WTC11 (cell line): ENCODE measurements around the gene IL17RA. TPM values are rescaled to one million over a fixed set of nuclear protein-coding genes. Genes with fewer than 3 reads are reported as not detected.

ENCODE experiments used
- ATAC-seq: fragments of 200-7000 bp; cut with Tn5 transposase; 2 replicates; pipeline ENCODE4 v1.10.0; 2021; ENCODE audit warnings: mild to moderate bottlenecking, moderate library complexity
- CTCF ChIA-PET: fragments of 300-600 bp; sonication (Branson Sonifier 250); formaldehyde crosslinking; loops from one replicate; lab custom pipeline; 2021; ENCODE audit warnings: antibody characterized with exemption; lab: Charles Lee
- POLR2A ChIA-PET: fragments of 350-600 bp; sonication (Branson Sonifier 250); formaldehyde crosslinking; loops from one replicate; lab custom pipeline; 2021; ENCODE audit warnings: antibody characterized with exemption; lab: Charles Lee
- DNase-seq: peaks from one replicate; pipeline ENCODE4 v3.0.0; 2021; ENCODE audit warnings: low spot score
- H3K27ac Mint-ChIP-seq: 2 replicates; pipeline ENCODE4 v1.8.0; 2021; ENCODE audit warnings: mixed read lengths
- H3K27me3 Mint-ChIP-seq: 2 replicates; pipeline ENCODE4 v1.8.0; 2021; ENCODE audit warnings: low read depth, mild to moderate bottlenecking, moderate library complexity, mixed read lengths
- H3K36me3 Mint-ChIP-seq: 2 replicates; pipeline ENCODE4 v1.8.0; 2021; ENCODE audit warnings: mixed read lengths
- H3K4me1 Mint-ChIP-seq: 2 replicates; pipeline ENCODE4 v1.8.0; 2022; ENCODE audit warnings: mixed read lengths
- H3K4me3 Mint-ChIP-seq: 2 replicates; pipeline ENCODE4 v1.8.0; 2021; ENCODE audit warnings: mild to moderate bottlenecking, moderate library complexity, mixed read lengths
- H3K9me3 Mint-ChIP-seq: 2 replicates; pipeline ENCODE4 v1.8.0; 2021; ENCODE audit warnings: mixed read lengths
- ATF1 ChIP-seq: sonication (generic); formaldehyde crosslinking; IDR thresholded peaks from 2 replicates; pipeline ENCODE4 v1.8.1; 2023; ENCODE audit warnings: mild to moderate bottlenecking, moderate library complexity, missing genetic modification reagents
- CTCF ChIP-seq: fragments of 200-600 bp; IDR thresholded peaks from 2 replicates; pipeline ENCODE4 v1.8.0; 2022; ENCODE audit warnings: antibody characterized with exemption
- ETV6 ChIP-seq: sonication (generic); formaldehyde crosslinking; IDR thresholded peaks from 2 replicates; pipeline ENCODE4 v1.8.1; 2022; ENCODE audit warnings: mild to moderate bottlenecking, missing genetic modification reagents
- FOXJ3 ChIP-seq: sonication (generic); formaldehyde crosslinking; IDR thresholded peaks from 2 replicates; pipeline ENCODE4 v1.9.0; 2021; ENCODE audit warnings: missing genetic modification reagents, mild to moderate bottlenecking, borderline replicate concordance
- GTF2I ChIP-seq: fragments of 250-450 bp; sonication (Bioruptor Pico); conservative IDR thresholded peaks from 2 replicates; pipeline ENCODE4 v1.4.0; 2021; ENCODE audit warnings: mild to moderate bottlenecking
- MYBL2 ChIP-seq: sonication (generic); formaldehyde crosslinking; IDR thresholded peaks from 2 replicates; pipeline ENCODE4 v1.8.1; 2023; ENCODE audit warnings: mild to moderate bottlenecking, moderate library complexity, missing genetic modification reagents
- NFYB ChIP-seq: sonication (generic); formaldehyde crosslinking; conservative IDR thresholded peaks from 2 replicates; pipeline ENCODE4 v1.8.0; 2022; ENCODE audit warnings: low read depth, missing genetic modification reagents
- NR2C2 ChIP-seq: sonication (generic); formaldehyde crosslinking; IDR thresholded peaks from 2 replicates; pipeline ENCODE4 v1.8.0; 2022; ENCODE audit warnings: mild to moderate bottlenecking, missing genetic modification reagents
- OVOL2 ChIP-seq: fragments of 250-450 bp; sonication (Bioruptor Pico); IDR thresholded peaks from 2 replicates; pipeline ENCODE4 v1.9.0; 2021; ENCODE audit warnings: mild to moderate bottlenecking, borderline replicate concordance
- PREB ChIP-seq: sonication (generic); formaldehyde crosslinking; IDR thresholded peaks from 2 replicates; pipeline ENCODE4 v1.8.1; 2022; ENCODE audit warnings: mild to moderate bottlenecking, missing genetic modification reagents, moderate library complexity, borderline replicate concordance
- SP1 ChIP-seq: sonication (generic); formaldehyde crosslinking; conservative IDR thresholded peaks from 2 replicates; pipeline ENCODE4 v1.8.1; 2022; ENCODE audit warnings: missing genetic modification reagents
- TEAD1 ChIP-seq: sonication (generic); formaldehyde crosslinking; IDR thresholded peaks from 2 replicates; pipeline ENCODE4 v1.8.0; 2022; ENCODE audit warnings: mild to moderate bottlenecking, missing genetic modification reagents
- TEAD4 ChIP-seq: sonication (generic); formaldehyde crosslinking; IDR thresholded peaks from 2 replicates; pipeline ENCODE4 v1.8.0; 2022; ENCODE audit warnings: mild to moderate bottlenecking, missing genetic modification reagents
- ZNF121 ChIP-seq: sonication (generic); formaldehyde crosslinking; IDR thresholded peaks from 2 replicates; pipeline ENCODE4 v1.8.0; 2023; ENCODE audit warnings: missing genetic modification reagents
- ZNF263 ChIP-seq: sonication (generic); formaldehyde crosslinking; IDR thresholded peaks from 2 replicates; pipeline ENCODE4 v1.8.1; 2022; ENCODE audit warnings: low read depth, mild to moderate bottlenecking, moderate library complexity, missing genetic modification reagents
- ZNF317 ChIP-seq: sonication (generic); formaldehyde crosslinking; IDR thresholded peaks from 2 replicates; pipeline ENCODE4 v1.8.1; 2023; ENCODE audit warnings: low read depth, mild to moderate bottlenecking, moderate library complexity, missing genetic modification reagents, borderline replicate concordance
- ZNF416 ChIP-seq: fragments of 250-450 bp; sonication (Bioruptor Pico); IDR thresholded peaks from 2 replicates; pipeline ENCODE4 v1.9.0; 2021; ENCODE audit warnings: mild to moderate bottlenecking, inconsistent platforms
- ZNF532 ChIP-seq: fragments of 250-450 bp; sonication (Bioruptor Pico); IDR thresholded peaks from 2 replicates; pipeline ENCODE4 v1.9.0; 2021; ENCODE audit warnings: mild to moderate bottlenecking, borderline replicate concordance
- total RNA-seq: library from RNA; stranded (reverse); gene quantifications from 3 replicates; pipeline ENCODE4 v1.2.3, GENCODE V29; 2021
- TF ChIP-seq, protein P1 (sequence below): sonication (generic); formaldehyde crosslinking; IDR thresholded peaks from 2 replicates; pipeline ENCODE4 v1.8.0; 2023; ENCODE audit warnings: missing genetic modification reagents
- TF ChIP-seq, protein P2 (sequence below): sonication (generic); formaldehyde crosslinking; IDR thresholded peaks from 2 replicates; pipeline ENCODE4 v1.8.1; 2023; ENCODE audit warnings: mild to moderate bottlenecking, moderate library complexity, missing genetic modification reagents
- TF ChIP-seq, protein P3 (sequence below): sonication (generic); formaldehyde crosslinking; IDR thresholded peaks from 2 replicates; pipeline ENCODE4 v1.8.1; 2023; ENCODE audit warnings: mild to moderate bottlenecking, missing genetic modification reagents
- TF ChIP-seq, protein P4 (sequence below): sonication (generic); formaldehyde crosslinking; IDR thresholded peaks from 2 replicates; pipeline ENCODE4 v1.8.1; 2022; ENCODE audit warnings: mild to moderate bottlenecking, moderate library complexity, missing genetic modification reagents

The IL17RA gene
- total RNA-seq, 1 experiment from 2014 or later, result 7.9 TPM

DNA sequence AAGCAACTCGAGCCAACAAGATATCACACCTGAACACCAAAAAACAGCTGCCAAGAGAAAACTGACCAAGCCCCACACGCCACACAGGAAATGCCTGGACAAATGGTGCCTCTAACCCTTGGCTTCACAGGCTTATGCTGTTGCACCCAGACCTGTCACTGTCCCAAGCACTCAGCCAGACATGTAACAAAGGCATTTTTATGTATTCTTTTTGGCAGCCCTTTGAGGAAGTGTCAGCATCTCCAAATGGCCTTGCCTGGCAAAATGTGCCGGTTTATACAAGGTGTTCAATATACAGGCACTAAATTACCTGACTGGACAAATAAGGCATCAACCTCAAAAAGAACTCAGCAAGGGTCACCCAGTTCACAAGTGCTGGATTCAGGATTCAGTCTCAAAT lies 68.2 kb downstream of the IL17RA start (continued):
- TF ChIP-seq TEAD4 (CRISPR knock-in tag) (no peak), GTF2I (CRISPR knock-in tag) (no peak), SP1 (CRISPR knock-in tag) (no peak), NR2C2 (CRISPR knock-in tag) (no peak)

DNA sequence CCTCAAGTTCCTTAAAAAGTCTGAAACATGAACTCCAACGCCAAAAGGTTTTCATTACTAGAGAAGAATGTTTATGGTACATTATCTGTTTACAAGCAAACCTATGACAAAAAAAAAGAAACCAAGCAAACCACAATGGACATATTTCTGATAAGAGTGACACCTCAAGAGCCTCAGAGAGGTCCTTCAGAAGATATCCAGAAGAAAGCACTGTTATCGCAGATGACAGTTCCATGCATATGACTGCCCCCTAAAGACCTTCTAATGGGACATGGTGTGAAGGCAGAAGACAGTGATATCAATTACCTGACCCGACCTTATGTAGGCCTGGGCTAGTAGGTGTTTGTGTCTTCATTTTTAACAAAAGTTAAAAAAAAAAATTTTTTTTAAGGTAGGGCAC lies 71.1 kb downstream of the IL17RA start:
- no peak for DNase-seq
- peaks cover 4% of the 10 kb centered on the region; the same call in 1 of the 2 replicates for H3K36me3 Mint-ChIP-seq
- TF ChIP-seq, protein P1, sequence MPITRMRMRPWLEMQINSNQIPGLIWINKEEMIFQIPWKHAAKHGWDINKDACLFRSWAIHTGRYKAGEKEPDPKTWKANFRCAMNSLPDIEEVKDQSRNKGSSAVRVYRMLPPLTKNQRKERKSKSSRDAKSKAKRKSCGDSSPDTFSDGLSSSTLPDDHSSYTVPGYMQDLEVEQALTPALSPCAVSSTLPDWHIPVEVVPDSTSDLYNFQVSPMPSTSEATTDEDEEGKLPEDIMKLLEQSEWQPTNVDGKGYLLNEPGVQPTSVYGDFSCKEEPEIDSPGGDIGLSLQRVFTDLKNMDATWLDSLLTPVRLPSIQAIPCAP (CRISPR knock-in tag), result no peak
- TF ChIP-seq TEAD1 (CRISPR knock-in tag) (no peak), NFYB (no peak), FOXJ3 (CRISPR knock-in tag) (no peak), NR2C2 (CRISPR knock-in tag) (no peak), ZNF121 (CRISPR knock-in tag) (no peak), ETV6 (CRISPR knock-in tag) (no peak), ZNF263 (no peak), ZNF416 (CRISPR knock-in tag) (no peak), CTCF (no peak)
- TF ChIP-seq, protein P2, sequence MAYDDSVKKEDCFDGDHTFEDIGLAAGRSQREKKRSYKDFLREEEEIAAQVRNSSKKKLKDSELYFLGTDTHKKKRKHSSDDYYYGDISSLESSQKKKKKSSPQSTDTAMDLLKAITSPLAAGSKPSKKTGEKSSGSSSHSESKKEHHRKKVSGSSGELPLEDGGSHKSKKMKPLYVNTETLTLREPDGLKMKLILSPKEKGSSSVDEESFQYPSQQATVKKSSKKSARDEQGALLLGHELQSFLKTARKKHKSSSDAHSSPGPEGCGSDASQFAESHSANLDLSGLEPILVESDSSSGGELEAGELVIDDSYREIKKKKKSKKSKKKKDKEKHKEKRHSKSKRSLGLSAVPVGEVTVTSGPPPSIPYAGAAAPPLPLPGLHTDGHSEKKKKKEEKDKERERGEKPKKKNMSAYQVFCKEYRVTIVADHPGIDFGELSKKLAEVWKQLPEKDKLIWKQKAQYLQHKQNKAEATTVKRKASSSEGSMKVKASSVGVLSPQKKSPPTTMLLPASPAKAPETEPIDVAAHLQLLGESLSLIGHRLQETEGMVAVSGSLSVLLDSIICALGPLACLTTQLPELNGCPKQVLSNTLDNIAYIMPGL (CRISPR knock-in tag), result no peak
- TF ChIP-seq, protein P3, sequence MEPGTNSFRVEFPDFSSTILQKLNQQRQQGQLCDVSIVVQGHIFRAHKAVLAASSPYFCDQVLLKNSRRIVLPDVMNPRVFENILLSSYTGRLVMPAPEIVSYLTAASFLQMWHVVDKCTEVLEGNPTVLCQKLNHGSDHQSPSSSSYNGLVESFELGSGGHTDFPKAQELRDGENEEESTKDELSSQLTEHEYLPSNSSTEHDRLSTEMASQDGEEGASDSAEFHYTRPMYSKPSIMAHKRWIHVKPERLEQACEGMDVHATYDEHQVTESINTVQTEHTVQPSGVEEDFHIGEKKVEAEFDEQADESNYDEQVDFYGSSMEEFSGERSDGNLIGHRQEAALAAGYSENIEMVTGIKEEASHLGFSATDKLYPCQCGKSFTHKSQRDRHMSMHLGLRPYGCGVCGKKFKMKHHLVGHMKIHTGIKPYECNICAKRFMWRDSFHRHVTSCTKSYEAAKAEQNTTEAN (CRISPR knock-in tag), result no peak
- H3K27ac Mint-ChIP-seq, result no peak overlapping the region
- POLR2A ChIA-PET, result no interaction called here
- peaks cover 39% of the 10 kb centered on the region for H3K4me1 Mint-ChIP-seq
- H3K4me3 Mint-ChIP-seq, result peak overlapping the region; percentile 14
- no peaks in the 10 kb centered on the region for H3K9me3 Mint-ChIP-seq
- CTCF ChIA-PET, result interaction anchor here (0.8 to 1.8 kb wide), 3 partner anchors 16 to 346 kb away, joined by 5 to 8 read pairs (median 7); no protein-coding TSS in a partner anchor
- H3K27me3 Mint-ChIP-seq, result peaks cover 5% of the 10 kb centered on the region; the same call in 1 of the 2 replicates
- ATAC-seq, result no peak

GRCh38 chr22:17157714-17158113 lies 72.9 kb downstream of the IL17RA start:
- Mint-ChIP-seq H3K36me3 (peaks cover 4% of the 10 kb centered on the region; the same call in 1 of the 2 replicates), H3K27me3 (peaks cover 5% of the 10 kb centered on the region; the same call in 1 of the 2 replicates), H3K4me1 (peaks cover 32% of the 10 kb centered on the region), H3K9me3 (no peaks in the 10 kb centered on the region), H3K27ac (no peak overlapping the region), H3K4me3 (peak overlapping the region; percentile 77)
- CTCF ChIA-PET, result interaction anchor here (0.6 to 7.9 kb wide), 10 partner anchors 14 to 662 kb away, joined by 3 to 108 read pairs (median 3); partner anchors contain the start of gene TMEM121B
- POLR2A ChIA-PET, result interaction anchor here (1.4 kb wide), 1 partner anchor 14 kb away, joined by 3 read pairs; no protein-coding TSS in a partner anchor
- no peak for DNase-seq
- ATAC-seq, result no peak
- TF ChIP-seq ZNF317 (no peak), ZNF532 (CRISPR knock-in tag) (no peak), MYBL2 (CRISPR knock-in tag) (no peak), ZNF416 (CRISPR knock-in tag) (no peak), PREB (no peak), OVOL2 (no peak), ATF1 (no peak)
- TF ChIP-seq, protein P4, sequence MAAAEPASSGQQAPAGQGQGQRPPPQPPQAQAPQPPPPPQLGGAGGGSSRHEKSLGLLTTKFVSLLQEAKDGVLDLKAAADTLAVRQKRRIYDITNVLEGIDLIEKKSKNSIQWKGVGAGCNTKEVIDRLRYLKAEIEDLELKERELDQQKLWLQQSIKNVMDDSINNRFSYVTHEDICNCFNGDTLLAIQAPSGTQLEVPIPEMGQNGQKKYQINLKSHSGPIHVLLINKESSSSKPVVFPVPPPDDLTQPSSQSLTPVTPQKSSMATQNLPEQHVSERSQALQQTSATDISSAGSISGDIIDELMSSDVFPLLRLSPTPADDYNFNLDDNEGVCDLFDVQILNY, result no peak
